Liver (tissue), 9 donors: ENCODE measurements around the gene FRMD6. TPM values are rescaled to one million over a fixed set of nuclear protein-coding genes. Genes with fewer than 3 reads are reported as not detected.

Experiments used
- DNase-seq: peaks from one replicate; pipeline ENCODE4 v3.0.0-alpha.2; 2017; ENCODE audit warnings: low spot score
- H3K27ac ChIP-seq, 2 donors: one replicate each; pipeline ENCODE4 v1.7.0; 2013; ENCODE audit warnings: inconsistent platforms in 2 of 2, low read length in 2 of 2, control low read depth in 1 of 2, low read depth in 1 of 2, mild to moderate bottlenecking in 1 of 2
- H3K27me3 ChIP-seq, 4 donors: one replicate each; pipeline versions ENCODE4 v1.6.1 to v1.7.0; 2013; ENCODE audit warnings: low read length in 3 of 4, inconsistent platforms in 1 of 4, mild to moderate bottlenecking in 1 of 4, moderate library complexity in 1 of 4; ENCODE audit not compliant: control insufficient read depth in 4 of 4, insufficient read depth in 4 of 4
- H3K36me3 ChIP-seq, 4 donors: one replicate each; pipeline versions ENCODE4 v1.6.1 to v1.7.0; 2013; ENCODE audit warnings: low read length in 3 of 4, mild to moderate bottlenecking in 3 of 4, low read depth in 1 of 4, moderate library complexity in 1 of 4; ENCODE audit not compliant: control insufficient read depth in 4 of 4, insufficient read depth in 3 of 4
- H3K4me1 ChIP-seq, 4 donors: one replicate each; pipeline versions ENCODE4 v1.6.1 to v1.7.0; 2013; ENCODE audit warnings: low read length in 3 of 4, mild to moderate bottlenecking in 3 of 4, moderate library complexity in 1 of 4; ENCODE audit not compliant: control insufficient read depth in 4 of 4, insufficient read depth in 4 of 4
- H3K4me3 ChIP-seq, 3 donors: one replicate each; pipeline versions ENCODE4 v1.6.1 to v1.7.0; 2013; ENCODE audit warnings: low read length in 3 of 3, control low read depth in 1 of 3, low read depth in 1 of 3, mild to moderate bottlenecking in 1 of 3
- H3K9ac ChIP-seq, 2 donors: one replicate each; pipeline ENCODE4 v1.7.0; 2013; ENCODE audit warnings: low read length in 2 of 2, mild to moderate bottlenecking in 2 of 2, moderate library complexity in 2 of 2, control low read depth in 1 of 2, low read depth in 1 of 2
- H3K9me3 ChIP-seq, 4 donors: one replicate each; pipeline versions ENCODE4 v1.6.1 to v1.7.0; 2013; ENCODE audit warnings: low read length in 3 of 4; ENCODE audit not compliant: control insufficient read depth in 4 of 4
- EGR1 ChIP-seq, 2 donors: IDR thresholded peaks; 2 replicates each; pipeline ENCODE4 v1.6.1; 2016 to 2018; ENCODE audit warnings: antibody characterized with exemption in 2 of 2, low read depth in 2 of 2
- FOXA1 ChIP-seq: IDR thresholded peaks from 2 replicates; pipeline ENCODE4 v1.6.1; 2016; ENCODE audit warnings: antibody characterized with exemption
- FOXA2 ChIP-seq: IDR thresholded peaks from 2 replicates; pipeline ENCODE4 v1.6.1; 2016; ENCODE audit warnings: antibody characterized with exemption
- GABPA ChIP-seq, 2 donors: IDR thresholded peaks in 1 of 2; conservative IDR thresholded peaks in 1 of 2; 2 replicates each; pipeline ENCODE4 v1.6.1; 2016; ENCODE audit warnings: antibody characterized with exemption in 2 of 2, mild to moderate bottlenecking in 1 of 2, moderate library complexity in 1 of 2
- HNF4A ChIP-seq, 2 donors: conservative IDR thresholded peaks; 2 replicates each; pipeline ENCODE4 v1.6.1; 2016; ENCODE audit warnings: antibody characterized with exemption in 2 of 2, mild to moderate bottlenecking in 2 of 2
- HNF4G ChIP-seq: IDR thresholded peaks from 2 replicates; pipeline ENCODE4 v1.6.1; 2016; ENCODE audit warnings: antibody characterized with exemption
- JUND ChIP-seq, 2 donors: IDR thresholded peaks; 2 replicates each; pipeline ENCODE4 v1.6.1; 2016; ENCODE audit warnings: antibody characterized with exemption in 2 of 2
- NR2F2 ChIP-seq: IDR thresholded peaks from 2 replicates; pipeline ENCODE4 v1.6.1; 2016; ENCODE audit warnings: antibody characterized with exemption
- RAD21 ChIP-seq, 2 donors: IDR thresholded peaks; 2 replicates each; pipeline ENCODE4 v1.6.1; 2016; ENCODE audit warnings: antibody characterized with exemption in 2 of 2, mild to moderate bottlenecking in 2 of 2
- RXRA ChIP-seq, 2 donors: IDR thresholded peaks; 2 replicates each; pipeline ENCODE4 v1.6.1; 2017 to 2018; ENCODE audit warnings: antibody characterized with exemption in 2 of 2, mild to moderate bottlenecking in 1 of 2
- SP1 ChIP-seq: IDR thresholded peaks from 2 replicates; pipeline ENCODE4 v1.6.1; 2018; ENCODE audit warnings: antibody characterized with exemption, mild to moderate bottlenecking
- TAF1 ChIP-seq: conservative IDR thresholded peaks from 2 replicates; pipeline ENCODE4 v1.6.1; 2016; ENCODE audit warnings: antibody characterized with exemption, mild to moderate bottlenecking
- YY1 ChIP-seq: IDR thresholded peaks from 2 replicates; pipeline ENCODE4 v1.6.1; 2016; ENCODE audit warnings: antibody characterized with exemption, mild to moderate bottlenecking
- WGBS: extraction: QIAGEN DNeasy Blood & Tissue Kit; methylation state at CpG from one replicate; pipeline ENCODE4 v1.1.7; 2013; 5-methylcytosine and 5-hydroxymethylcytosine counted together
- polyA plus RNA-seq, 2 donors: library from polyadenylated mRNA; stranded (reverse) in 1 of 2; unstranded in 1 of 2; fragments of 200-250 nt in 1 of 2; fragments of >200 nt in 1 of 2; fragmentation: Nextera tagmentation in 1 of 2; extraction: Ambion mirVana in 1 of 2; gene quantifications; one replicate each; pipeline versions ENCODE4 v1.2.1 to v1.2.3, GENCODE V29; 2013 to 2015
- total RNA-seq, 2 donors: library from RNA; depleted of rRNA; stranded (reverse); fragments of >200 nt; gene quantifications; one replicate each; pipeline ENCODE4 v1.2.3, GENCODE V29; 2014
- TF ChIP-seq, protein P1 (sequence below): IDR thresholded peaks from 2 replicates; pipeline ENCODE4 v1.6.1; 2016; ENCODE audit warnings: antibody characterized with exemption
- TF ChIP-seq, protein P2 (sequence below): IDR thresholded peaks from 2 replicates; pipeline ENCODE4 v1.6.1; 2016; ENCODE audit warnings: antibody characterized with exemption, mild to moderate bottlenecking
- TF ChIP-seq, protein P3 (sequence below): IDR thresholded peaks from 2 replicates; pipeline ENCODE4 v1.6.1; 2016; ENCODE audit warnings: antibody characterized with exemption
- TF ChIP-seq, protein P4 (sequence below): fragments of 150-350 bp; IDR thresholded peaks from 2 replicates; pipeline ENCODE4 v1.5.1; 2017; ENCODE audit warnings: improper control_type of control experiment, low read depth, low read length; ENCODE audit not compliant: missing input control
- TF ChIP-seq, protein P5 (sequence below): IDR thresholded peaks from 2 replicates; pipeline ENCODE4 v1.6.1; 2016; ENCODE audit warnings: antibody characterized with exemption
- donor health status: healthy.
- donor health status: healthy.
- donor health status: healthy.
- donor health status: healthy.
- donor health status: healthy.

FRMD6 gene
- total and polyA plus RNA-seq, 4 donors, result 2.4 to 10.0 (median 3.4) TPM

DNA sequence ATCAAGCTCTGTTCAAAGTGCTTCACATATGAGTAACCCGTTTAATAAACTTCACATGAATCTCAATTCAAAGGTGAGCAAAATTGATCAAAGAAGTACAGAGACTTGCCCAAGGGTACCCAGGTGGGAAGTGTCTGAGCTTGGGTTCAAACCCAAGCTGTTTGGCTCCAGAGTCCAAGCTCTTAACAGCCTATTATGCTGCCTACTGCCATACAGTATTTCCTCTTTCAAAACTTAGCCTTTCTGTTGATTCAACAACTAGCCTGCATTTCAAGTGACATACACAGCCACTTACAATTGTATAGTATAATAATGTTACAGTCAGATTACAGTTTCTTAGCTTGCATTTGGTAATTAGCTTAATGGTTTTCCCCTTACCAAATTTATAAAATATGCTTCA, 29.7 kb downstream of the FRMD6 start:
- 81% methylated on average over 1 of the region's 1 CpG for WGBS
- DNase-seq, result no peak
- Histone ChIP-seq H3K9ac (no peak overlapping the region), H3K27ac (no peak overlapping the region), H3K4me3 (no peak overlapping the region), H3K4me1 (peaks cover 0 to 8% (median 0%) of the 10 kb centered on the region in 4 donors), H3K9me3 (no peaks in the 10 kb centered on the region), H3K27me3 (no peaks in the 10 kb centered on the region), H3K36me3 (no peaks in the 10 kb centered on the region)
- TF ChIP-seq, protein P1, sequence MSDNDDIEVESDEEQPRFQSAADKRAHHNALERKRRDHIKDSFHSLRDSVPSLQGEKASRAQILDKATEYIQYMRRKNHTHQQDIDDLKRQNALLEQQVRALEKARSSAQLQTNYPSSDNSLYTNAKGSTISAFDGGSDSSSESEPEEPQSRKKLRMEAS, result no peak
- TF ChIP-seq NR2F2 (no peak), HNF4A (conservative IDR thresholded peaks at IDR 0.05) (no peak), HNF4G (no peak), FOXA2 (no peak), EGR1 (IDR thresholded peaks at IDR 0.05; ENCODE audit: low read depth in 2 of 2) (no peak), RXRA (IDR thresholded peaks at IDR 0.05) (no peak), SP1 (no peak), YY1 (no peak), TAF1 (no peak), JUND (IDR thresholded peaks at IDR 0.05) (no peak), RAD21 (IDR thresholded peaks at IDR 0.05) (no peak), FOXA1 (no peak), GABPA (IDR thresholded peaks at IDR 0.05 in 1 of 2, conservative IDR thresholded peaks at IDR 0.05 in 1 of 2) (no peak)
- TF ChIP-seq, protein P2, sequence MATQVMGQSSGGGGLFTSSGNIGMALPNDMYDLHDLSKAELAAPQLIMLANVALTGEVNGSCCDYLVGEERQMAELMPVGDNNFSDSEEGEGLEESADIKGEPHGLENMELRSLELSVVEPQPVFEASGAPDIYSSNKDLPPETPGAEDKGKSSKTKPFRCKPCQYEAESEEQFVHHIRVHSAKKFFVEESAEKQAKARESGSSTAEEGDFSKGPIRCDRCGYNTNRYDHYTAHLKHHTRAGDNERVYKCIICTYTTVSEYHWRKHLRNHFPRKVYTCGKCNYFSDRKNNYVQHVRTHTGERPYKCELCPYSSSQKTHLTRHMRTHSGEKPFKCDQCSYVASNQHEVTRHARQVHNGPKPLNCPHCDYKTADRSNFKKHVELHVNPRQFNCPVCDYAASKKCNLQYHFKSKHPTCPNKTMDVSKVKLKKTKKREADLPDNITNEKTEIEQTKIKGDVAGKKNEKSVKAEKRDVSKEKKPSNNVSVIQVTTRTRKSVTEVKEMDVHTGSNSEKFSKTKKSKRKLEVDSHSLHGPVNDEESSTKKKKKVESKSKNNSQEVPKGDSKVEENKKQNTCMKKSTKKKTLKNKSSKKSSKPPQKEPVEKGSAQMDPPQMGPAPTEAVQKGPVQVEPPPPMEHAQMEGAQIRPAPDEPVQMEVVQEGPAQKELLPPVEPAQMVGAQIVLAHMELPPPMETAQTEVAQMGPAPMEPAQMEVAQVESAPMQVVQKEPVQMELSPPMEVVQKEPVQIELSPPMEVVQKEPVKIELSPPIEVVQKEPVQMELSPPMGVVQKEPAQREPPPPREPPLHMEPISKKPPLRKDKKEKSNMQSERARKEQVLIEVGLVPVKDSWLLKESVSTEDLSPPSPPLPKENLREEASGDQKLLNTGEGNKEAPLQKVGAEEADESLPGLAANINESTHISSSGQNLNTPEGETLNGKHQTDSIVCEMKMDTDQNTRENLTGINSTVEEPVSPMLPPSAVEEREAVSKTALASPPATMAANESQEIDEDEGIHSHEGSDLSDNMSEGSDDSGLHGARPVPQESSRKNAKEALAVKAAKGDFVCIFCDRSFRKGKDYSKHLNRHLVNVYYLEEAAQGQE, result no peak
- TF ChIP-seq, protein P3, sequence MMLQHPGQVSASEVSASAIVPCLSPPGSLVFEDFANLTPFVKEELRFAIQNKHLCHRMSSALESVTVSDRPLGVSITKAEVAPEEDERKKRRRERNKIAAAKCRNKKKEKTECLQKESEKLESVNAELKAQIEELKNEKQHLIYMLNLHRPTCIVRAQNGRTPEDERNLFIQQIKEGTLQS, result no peak
- TF ChIP-seq, protein P4, sequence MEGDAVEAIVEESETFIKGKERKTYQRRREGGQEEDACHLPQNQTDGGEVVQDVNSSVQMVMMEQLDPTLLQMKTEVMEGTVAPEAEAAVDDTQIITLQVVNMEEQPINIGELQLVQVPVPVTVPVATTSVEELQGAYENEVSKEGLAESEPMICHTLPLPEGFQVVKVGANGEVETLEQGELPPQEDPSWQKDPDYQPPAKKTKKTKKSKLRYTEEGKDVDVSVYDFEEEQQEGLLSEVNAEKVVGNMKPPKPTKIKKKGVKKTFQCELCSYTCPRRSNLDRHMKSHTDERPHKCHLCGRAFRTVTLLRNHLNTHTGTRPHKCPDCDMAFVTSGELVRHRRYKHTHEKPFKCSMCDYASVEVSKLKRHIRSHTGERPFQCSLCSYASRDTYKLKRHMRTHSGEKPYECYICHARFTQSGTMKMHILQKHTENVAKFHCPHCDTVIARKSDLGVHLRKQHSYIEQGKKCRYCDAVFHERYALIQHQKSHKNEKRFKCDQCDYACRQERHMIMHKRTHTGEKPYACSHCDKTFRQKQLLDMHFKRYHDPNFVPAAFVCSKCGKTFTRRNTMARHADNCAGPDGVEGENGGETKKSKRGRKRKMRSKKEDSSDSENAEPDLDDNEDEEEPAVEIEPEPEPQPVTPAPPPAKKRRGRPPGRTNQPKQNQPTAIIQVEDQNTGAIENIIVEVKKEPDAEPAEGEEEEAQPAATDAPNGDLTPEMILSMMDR, result no peak
- TF ChIP-seq, protein P5, sequence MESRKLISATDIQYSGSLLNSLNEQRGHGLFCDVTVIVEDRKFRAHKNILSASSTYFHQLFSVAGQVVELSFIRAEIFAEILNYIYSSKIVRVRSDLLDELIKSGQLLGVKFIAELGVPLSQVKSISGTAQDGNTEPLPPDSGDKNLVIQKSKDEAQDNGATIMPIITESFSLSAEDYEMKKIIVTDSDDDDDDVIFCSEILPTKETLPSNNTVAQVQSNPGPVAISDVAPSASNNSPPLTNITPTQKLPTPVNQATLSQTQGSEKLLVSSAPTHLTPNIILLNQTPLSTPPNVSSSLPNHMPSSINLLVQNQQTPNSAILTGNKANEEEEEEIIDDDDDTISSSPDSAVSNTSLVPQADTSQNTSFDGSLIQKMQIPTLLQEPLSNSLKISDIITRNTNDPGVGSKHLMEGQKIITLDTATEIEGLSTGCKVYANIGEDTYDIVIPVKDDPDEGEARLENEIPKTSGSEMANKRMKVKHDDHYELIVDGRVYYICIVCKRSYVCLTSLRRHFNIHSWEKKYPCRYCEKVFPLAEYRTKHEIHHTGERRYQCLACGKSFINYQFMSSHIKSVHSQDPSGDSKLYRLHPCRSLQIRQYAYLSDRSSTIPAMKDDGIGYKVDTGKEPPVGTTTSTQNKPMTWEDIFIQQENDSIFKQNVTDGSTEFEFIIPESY, result no peak
